Peyer's patch (tissue), 4 donors: Measurements from ENCODE around the gene CRAMP1.

ENCODE experiments used
- POLR2A ChIP-seq, 2 donors: fragments of 450-650 bp; IDR thresholded peaks; one replicate each; pipeline ENCODE4 v1.5.1; 2017; ENCODE audit warnings: antibody characterized with exemption in 2 of 2, mild to moderate bottlenecking in 2 of 2, moderate library complexity in 2 of 2
- TF ChIP-seq, protein P1 (sequence below), 6 experiments: fragments of 450-650 bp in 4 of 6; fragments of 200-600 bp in 2 of 6; sonication (generic) in 1 of 6; IDR thresholded peaks; one replicate each; pipeline ENCODE4 v1.5.1; 2017 to 2019; ENCODE audit warnings: antibody characterized with exemption in 6 of 6, mild to moderate bottlenecking in 3 of 6, moderate library complexity in 1 of 6

DNA sequence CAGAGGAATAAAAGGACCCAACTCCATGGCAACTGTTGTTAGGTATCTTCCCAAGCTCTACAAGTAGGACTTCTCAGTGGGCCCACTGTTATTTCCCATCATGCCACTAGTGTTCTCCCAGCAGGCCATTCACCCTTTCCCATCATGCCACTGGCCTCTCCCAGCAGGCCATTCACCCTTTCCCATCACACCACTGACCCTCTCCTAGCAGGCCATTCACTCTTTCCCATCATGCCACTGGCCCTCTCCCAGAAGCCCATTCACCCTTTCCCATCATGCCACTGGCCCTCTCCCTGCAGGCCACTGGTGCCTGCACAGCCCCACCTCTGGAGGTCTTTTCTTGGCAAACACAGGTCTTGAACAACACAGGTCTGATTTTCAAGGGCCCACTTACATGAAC is 36.6 kb upstream of the CRAMP1 start:
- TF ChIP-seq, protein P1, sequence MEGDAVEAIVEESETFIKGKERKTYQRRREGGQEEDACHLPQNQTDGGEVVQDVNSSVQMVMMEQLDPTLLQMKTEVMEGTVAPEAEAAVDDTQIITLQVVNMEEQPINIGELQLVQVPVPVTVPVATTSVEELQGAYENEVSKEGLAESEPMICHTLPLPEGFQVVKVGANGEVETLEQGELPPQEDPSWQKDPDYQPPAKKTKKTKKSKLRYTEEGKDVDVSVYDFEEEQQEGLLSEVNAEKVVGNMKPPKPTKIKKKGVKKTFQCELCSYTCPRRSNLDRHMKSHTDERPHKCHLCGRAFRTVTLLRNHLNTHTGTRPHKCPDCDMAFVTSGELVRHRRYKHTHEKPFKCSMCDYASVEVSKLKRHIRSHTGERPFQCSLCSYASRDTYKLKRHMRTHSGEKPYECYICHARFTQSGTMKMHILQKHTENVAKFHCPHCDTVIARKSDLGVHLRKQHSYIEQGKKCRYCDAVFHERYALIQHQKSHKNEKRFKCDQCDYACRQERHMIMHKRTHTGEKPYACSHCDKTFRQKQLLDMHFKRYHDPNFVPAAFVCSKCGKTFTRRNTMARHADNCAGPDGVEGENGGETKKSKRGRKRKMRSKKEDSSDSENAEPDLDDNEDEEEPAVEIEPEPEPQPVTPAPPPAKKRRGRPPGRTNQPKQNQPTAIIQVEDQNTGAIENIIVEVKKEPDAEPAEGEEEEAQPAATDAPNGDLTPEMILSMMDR (IDR thresholded peaks at IDR 0.05) = no peak
- TF ChIP-seq POLR2A (IDR thresholded peaks at IDR 0.05) = no peak
